Dendritic cell treated with granulocyte-macrophage colony-stimulating factor and Interleukin-4, amounts not matched to agents 40 ng/mL and 50 ng/mL, for 4 days (primary cell): ENCODE results near the gene ALOXE3.

Experiments used
- H3K27ac Mint-ChIP-seq: one replicate; pipeline ENCODE4 v1.8.0; 2022; ENCODE audit warnings: mild to moderate bottlenecking, mixed read lengths
- H3K27me3 Mint-ChIP-seq: one replicate; pipeline ENCODE4 v1.8.0; 2022; ENCODE audit warnings: mild to moderate bottlenecking, mixed read lengths
- H3K36me3 Mint-ChIP-seq: one replicate; pipeline ENCODE4 v1.8.0; 2022; ENCODE audit warnings: low read depth, mixed read lengths
- H3K4me1 Mint-ChIP-seq: one replicate; pipeline ENCODE4 v1.8.0; 2022; ENCODE audit warnings: low read depth, mixed read lengths
- H3K4me3 Mint-ChIP-seq: one replicate; pipeline ENCODE4 v1.8.0; 2022; ENCODE audit warnings: mild to moderate bottlenecking, moderate library complexity, mixed read lengths
- H3K9me3 Mint-ChIP-seq: one replicate; pipeline ENCODE4 v1.8.0; 2022; ENCODE audit warnings: mixed read lengths
- intact Hi-C: fragments of 100-400 bp; cut with micrococcal nuclease; formaldehyde crosslinking; loops from one replicate; pipeline ENCODE4 v1.15.0; 2022

The ALOXE3 gene

DNA sequence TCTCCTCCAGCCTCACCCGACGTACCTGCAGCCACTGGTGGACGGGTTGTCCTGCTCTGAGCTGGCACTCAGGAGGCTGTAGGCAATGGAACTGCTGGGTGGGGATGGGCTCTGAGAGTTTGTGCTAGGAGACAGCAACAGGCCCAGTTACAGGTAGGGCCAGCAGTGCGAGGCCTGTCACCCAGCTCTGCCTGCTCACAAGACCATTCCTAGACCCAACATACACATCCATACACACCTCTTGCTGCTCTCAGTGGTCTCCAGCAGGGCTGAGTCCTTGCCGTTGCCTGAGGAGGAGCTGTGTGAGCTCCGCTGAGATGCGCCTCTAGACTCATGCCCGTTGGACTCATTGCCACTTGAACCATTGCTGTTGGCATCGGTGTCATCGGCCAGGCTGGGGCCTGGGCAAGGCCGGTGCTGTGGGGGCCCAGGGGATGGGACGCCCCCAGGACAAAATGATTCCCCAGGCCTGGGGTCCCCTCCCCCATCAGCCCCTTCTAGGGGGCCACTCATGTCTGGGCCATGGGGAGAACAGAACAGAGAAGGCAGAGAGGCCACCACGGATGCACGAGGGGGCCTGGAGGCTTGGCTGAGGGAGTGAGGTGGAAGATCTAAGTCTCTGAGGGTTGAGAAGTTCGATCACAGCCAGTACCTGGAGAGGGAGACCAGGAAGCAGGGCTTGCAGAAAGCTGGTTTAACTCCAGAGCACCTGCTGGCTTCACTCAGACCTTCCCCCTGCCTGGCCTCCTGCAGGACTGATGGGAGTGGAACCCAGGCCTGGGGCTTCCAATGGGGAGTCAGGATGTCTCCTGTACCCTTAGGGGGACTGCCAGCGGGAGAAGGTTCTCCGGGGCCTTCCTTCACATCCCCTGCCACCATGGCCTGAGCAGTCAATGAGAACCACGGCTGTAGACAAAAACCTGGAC, 32.1 kb upstream of the ALOXE3 start:
- H3K9me3 Mint-ChIP-seq, result no peaks in the 10 kb centered on the region
- no peak overlapping the region for H3K27ac Mint-ChIP-seq
- no peaks in the 10 kb centered on the region for H3K27me3 Mint-ChIP-seq
- peak overlapping the region; percentile 84 for H3K4me3 Mint-ChIP-seq
- H3K4me1 Mint-ChIP-seq, result peaks cover 13% of the 10 kb centered on the region
- intact Hi-C loops, result loop anchor here (10.0 kb wide), 1 partner anchor 306 kb away; no protein-coding TSS in a partner anchor
- peaks cover 60% of the 10 kb centered on the region for H3K36me3 Mint-ChIP-seq

DNA sequence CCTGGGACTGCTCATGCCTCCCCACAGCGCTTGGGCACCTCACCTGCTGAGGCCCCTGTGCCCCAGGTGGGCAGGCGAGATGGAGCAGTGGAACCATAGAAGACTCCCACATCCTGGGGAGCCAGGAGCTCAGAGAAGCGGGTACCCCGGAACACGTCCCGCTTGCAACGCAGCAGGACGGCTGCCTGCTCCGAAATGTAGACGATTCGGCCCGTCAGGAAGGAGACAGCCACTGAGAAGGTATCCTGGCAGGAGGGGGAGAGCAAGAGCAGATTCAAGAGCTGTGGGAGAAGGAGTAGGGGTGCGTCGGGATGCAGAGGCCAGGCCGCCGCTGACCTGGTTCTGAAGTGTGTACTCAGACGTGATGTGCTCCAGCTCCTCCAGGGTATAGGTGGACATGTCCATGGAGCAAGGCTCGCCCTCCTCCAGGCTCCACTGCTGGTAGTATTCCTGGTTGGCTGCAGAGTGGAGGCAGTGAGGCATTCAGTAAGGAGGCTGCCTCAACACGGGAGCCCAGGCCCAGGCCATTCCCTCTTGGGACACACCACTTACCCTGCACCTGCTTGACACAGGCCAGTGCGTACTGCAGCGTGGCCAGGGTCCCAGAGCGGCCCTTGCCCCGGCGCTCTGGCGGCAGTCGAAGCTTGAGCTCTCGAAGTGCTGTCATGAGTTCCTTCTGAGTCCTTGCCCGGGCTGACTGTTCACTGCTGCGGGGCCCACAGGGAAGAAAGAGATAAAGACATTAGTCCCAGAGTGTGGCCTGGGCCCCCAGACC, 31.3 kb upstream of the ALOXE3 start:
- Mint-ChIP-seq H3K36me3 (peaks cover 68% of the 10 kb centered on the region), H3K4me3 (no peak overlapping the region)

DNA sequence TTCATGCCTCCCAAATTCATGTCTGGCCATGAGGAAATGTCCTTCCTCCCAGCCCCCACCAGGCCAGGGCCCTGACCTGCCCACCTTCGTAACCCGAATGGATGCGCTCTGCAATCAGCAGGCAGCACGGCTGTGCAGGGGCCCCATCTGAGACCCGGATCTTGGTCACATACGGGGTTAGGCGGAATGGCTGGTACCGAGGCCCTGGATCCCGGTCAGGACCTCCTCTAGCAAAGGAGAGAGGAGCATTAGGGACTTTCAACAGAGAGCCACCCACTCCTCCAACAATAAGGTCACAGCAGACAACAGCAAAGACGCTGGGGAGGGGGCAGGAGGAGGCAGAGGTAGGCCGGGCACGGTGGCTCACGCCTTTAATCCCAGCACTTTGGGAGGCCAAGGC, 30.2 kb upstream of the ALOXE3 start:
- Mint-ChIP-seq H3K4me1 (peaks cover 13% of the 10 kb centered on the region), H3K4me3 (no peak overlapping the region), H3K27ac (no peak overlapping the region), H3K9me3 (no peaks in the 10 kb centered on the region), H3K36me3 (peaks cover 79% of the 10 kb centered on the region), H3K27me3 (no peaks in the 10 kb centered on the region)
- intact Hi-C loops, result no loop called here

More for the DNA sequence above, 31.3 kb upstream of the ALOXE3 start:
- Mint-ChIP-seq H3K9me3 (no peaks in the 10 kb centered on the region), H3K27ac (no peak overlapping the region), H3K4me1 (peaks cover 13% of the 10 kb centered on the region), H3K27me3 (no peaks in the 10 kb centered on the region)
- intact Hi-C loops, result loop anchor here (10.0 kb wide), 1 partner anchor 305 kb away; no protein-coding TSS in a partner anchor

DNA sequence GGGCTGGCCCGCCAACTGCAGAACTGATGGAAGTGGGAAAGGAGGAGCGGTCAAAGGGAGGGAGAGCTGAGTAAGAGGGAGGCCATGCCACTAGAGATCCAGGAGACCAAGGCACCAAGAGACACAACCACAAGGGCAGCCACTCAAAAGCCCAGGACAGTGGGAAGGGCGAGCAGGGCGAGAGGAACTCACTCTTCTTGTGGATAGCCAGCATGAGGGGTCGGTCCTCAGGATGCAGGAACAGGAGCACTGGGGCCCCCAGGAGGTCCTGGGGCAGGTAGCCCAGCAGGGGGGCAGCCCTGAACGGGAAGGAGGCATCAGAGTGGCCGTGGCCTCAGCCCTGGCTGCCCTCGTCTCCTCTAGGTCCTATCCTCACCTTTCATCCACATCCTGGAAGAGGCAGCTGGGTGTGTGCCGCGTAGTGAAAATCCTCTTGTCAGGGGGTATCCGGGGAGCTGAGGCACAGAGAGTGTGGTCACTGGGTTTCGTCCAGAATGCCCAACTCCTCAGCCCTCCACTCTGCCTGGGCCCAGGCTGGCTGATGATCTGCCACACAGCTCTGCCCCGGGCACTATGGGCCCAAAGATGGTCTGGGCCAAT, 29.6 kb upstream of the ALOXE3 start:
- H3K4me3 Mint-ChIP-seq, result no peak overlapping the region
- intact Hi-C loops, result no loop called here
- H3K27ac Mint-ChIP-seq, result no peak overlapping the region

DNA sequence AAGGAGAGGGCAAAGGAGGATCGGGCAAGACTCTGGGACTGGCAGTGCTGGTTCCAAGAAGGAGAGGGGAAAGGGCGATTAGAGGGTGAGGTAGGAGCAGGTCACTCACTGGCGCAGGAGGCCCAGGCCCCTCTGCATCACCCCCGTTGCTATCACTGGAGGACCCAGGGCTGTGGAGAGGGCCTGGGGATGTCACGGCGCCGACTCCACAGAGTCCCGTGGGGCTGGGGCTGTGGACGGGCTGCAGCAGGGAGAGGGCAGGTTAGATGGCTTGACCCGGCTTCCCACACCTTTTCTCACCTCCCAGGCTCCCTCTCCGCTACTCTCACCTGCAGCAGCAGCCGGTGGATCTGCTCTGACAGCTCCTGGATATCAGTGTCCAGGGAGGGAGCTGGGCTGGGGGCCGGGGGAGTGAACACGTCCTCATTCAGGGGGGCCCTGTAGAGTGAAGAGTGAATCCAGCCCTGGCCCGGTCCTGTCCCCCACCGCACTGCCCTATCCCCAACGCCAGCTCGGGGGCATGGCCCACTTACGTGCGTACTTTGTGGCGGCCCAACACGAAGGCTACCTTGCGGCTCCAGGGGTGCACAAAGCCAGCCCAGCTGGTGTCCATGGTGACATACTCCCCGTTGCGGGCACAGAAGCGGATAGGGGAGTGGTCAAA, 29.0 kb upstream of the ALOXE3 start:
- Mint-ChIP-seq H3K27me3 (no peaks in the 10 kb centered on the region), H3K27ac (no peak overlapping the region), H3K9me3 (no peaks in the 10 kb centered on the region), H3K4me3 (no peak overlapping the region), H3K36me3 (peaks cover 92% of the 10 kb centered on the region), H3K4me1 (peaks cover 13% of the 10 kb centered on the region)
- intact Hi-C loops, result no loop called here

More for the DNA sequence above, 29.6 kb upstream of the ALOXE3 start:
- no peaks in the 10 kb centered on the region for H3K27me3 Mint-ChIP-seq
- peaks cover 13% of the 10 kb centered on the region for H3K4me1 Mint-ChIP-seq
- H3K9me3 Mint-ChIP-seq, result no peaks in the 10 kb centered on the region
- peaks cover 85% of the 10 kb centered on the region for H3K36me3 Mint-ChIP-seq

DNA sequence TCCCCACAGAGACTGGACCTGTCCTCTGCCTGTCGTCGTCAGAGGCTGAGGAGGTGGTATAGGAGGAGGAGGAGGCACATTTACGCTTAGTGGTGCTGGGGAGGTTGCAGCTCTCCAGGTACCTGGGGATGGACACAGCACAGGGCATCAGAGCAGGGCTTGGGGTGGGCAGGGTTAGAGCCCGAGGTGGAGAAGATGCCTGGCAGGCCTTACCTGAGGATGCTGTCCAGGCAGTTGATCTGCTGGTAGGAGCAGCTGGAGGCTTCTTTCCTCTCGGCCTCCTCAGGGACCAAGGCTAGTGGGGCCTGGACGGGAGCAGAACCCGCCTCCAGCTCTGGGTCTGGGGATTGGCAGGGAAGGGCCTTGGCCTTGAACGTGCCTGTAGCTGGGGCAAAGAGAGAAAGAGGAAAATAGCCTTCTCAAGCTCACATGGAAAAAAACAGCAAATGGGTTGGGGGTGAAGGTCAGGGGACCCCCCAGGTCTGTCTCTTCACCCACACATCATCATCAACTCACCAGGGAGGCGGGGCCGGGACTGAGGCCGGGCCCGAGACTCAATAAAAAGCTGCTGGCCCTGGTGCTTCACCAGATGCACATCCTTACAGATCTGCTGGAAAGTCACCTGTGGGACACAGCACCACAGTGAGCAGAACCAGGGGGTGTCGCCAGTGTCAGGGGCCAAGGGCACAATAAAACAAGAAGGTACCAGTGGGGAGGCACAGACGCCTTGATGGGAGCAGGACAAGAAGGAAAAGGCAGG, 28.2 kb upstream of the ALOXE3 start:
- Mint-ChIP-seq H3K36me3 (peaks cover 93% of the 10 kb centered on the region), H3K27ac (no peak overlapping the region), H3K4me3 (no peak overlapping the region), H3K27me3 (no peaks in the 10 kb centered on the region), H3K4me1 (peaks cover 13% of the 10 kb centered on the region), H3K9me3 (no peaks in the 10 kb centered on the region)
- intact Hi-C loops, result no loop called here

DNA sequence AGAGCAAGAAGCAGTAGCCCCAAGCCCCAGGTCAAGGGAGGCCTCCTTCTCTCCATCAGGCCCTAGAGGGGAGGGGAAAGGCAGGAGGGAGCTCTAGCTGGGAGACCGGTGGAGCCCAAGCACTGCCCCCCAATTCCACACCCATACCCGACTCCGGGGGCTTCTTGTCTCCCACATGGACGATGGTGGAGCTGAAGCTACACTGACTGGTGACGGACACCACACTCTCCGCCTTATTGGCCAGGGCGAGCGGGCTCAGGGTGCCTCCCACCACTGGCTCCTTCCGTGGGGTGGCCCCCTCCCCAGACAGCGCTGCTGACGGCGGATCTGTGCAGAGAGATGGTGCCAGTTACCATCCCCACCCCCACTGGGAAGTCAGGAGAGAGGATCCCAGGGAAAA, 27.5 kb upstream of the ALOXE3 start:
- intact Hi-C loops, result no loop called here
- H3K27ac Mint-ChIP-seq, result no peak overlapping the region
- no peaks in the 10 kb centered on the region for H3K27me3 Mint-ChIP-seq
- H3K4me3 Mint-ChIP-seq, result no peak overlapping the region
- peaks cover 12% of the 10 kb centered on the region for H3K4me1 Mint-ChIP-seq
- no peaks in the 10 kb centered on the region for H3K9me3 Mint-ChIP-seq
- H3K36me3 Mint-ChIP-seq, result peaks cover 98% of the 10 kb centered on the region

DNA sequence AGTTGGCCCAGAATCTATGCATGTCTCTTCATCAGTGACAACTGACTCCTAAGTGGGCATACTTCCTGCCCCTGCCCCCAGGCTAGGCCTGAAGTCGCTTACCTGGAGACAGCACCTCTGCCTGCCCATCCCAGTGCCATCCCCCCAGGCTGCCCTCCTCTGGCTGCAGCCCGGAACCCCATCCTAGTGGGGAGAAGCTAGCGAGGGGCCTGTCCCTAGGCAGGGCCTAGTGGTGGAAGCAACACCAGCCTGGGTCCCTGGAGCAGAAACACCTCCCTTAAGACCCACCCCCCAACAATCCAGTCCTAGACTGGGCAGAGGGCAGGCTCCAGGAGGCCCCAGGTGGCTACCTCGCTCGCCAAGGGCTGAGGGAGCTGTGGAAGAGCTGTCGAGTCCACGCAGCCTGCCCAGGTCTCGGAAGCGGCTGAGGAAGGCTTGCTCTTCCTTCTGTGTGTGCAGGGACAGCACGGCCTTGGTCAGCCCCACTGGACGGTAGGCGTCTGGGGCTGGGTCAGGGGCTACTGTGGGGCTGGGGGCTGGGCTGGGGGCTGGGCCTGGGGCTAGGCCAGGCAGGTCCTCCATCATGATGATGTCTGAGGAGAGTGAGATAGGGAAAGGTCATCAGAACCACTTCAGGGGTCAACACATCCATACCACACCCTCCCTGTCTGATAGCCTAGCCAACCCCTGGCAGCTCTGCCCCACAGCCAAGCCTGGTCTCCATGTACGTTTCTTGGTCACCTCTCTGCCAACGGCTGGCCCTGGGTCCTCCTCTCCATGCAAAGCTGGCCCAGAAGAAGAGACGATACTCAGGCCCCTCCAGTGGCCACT, 26.3 kb upstream of the ALOXE3 start:
- H3K27ac Mint-ChIP-seq, result no peak overlapping the region
- H3K36me3 Mint-ChIP-seq, result peaks cover 100% of the 10 kb centered on the region
- H3K27me3 Mint-ChIP-seq, result no peaks in the 10 kb centered on the region
- H3K4me3 Mint-ChIP-seq, result no peak overlapping the region
- intact Hi-C loops, result no loop called here
- no peaks in the 10 kb centered on the region for H3K9me3 Mint-ChIP-seq
- H3K4me1 Mint-ChIP-seq, result peaks cover under 1% of the 10 kb centered on the region

DNA sequence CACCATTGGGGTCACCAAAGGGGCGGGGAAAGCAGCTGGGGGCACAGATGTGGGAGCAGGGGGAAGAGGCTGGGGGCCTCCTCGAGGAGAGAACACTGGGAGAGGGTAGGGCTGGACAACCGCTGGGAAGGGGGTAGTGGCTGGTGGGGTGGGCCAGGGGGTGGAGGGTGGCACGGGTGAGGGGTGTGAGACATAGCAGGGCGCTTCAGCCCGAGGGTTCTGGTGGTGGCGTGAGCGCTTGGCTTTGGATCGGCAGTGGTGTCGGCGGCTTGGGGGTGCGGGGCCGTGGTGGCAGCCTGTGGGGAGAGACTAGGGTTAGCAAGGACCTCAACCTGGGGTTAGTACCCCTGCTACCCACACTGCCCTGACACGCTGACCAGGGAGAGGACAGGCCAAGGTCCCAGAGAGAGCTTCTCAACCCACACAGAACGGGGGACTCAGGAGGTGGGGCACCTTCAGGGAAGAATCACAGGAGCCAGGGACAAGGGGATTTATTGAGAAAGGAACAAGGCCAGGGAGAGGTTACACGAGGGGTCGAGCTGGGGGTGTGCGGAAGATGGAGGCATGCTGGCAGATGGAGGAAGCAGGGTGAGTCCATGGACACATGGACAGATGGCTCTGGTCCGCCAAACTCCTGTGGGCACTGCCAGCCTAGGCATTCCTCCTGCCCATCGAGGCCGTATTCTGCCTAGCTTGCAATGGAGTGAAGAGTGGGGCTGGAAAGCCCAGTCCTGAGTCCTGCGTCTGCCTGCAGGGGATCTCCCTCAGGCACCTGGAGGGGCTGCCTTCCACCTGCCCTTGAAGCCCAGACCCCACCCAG, 25.5 kb upstream of the ALOXE3 start:
- H3K9me3 Mint-ChIP-seq, result no peaks in the 10 kb centered on the region
- H3K4me1 Mint-ChIP-seq, result no peaks in the 10 kb centered on the region
- H3K36me3 Mint-ChIP-seq, result peaks cover 92% of the 10 kb centered on the region
- H3K4me3 Mint-ChIP-seq, result no peak overlapping the region
- H3K27me3 Mint-ChIP-seq, result no peaks in the 10 kb centered on the region
- intact Hi-C loops, result no loop called here
- H3K27ac Mint-ChIP-seq, result no peak overlapping the region

DNA sequence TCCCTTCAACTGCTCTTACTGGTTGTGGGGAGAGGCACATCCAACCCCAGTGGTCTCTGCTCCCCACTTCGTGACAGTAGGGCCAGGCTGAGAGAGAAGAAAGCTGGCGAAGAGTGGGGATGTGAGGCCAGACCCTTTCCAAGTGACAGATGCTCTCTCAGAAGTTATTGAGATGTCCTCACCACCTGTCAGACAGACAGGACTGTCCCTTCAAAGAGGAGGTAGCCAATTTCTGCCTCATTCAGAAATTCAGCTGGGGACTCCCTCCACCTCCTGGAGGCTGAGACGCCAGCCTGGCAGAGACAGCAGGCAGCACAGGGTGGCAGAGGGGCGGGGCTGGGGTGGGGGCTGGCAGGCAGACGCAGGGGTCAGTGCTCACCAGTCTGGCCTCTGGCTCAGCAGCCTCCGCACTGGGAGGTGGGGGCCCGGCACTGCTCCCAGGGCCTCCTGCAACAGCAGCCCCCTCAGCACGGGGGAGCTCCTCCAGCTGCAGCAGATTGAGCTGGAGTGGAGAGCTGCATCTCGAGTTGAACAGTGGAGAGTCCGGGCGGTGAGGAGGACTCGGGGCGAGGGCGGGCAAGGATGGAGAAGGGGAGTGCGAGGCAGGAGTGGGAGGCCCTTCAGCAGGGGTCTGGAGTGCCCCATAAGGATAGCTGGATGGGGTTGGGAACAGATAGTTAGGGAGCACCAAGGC, 24.7 kb upstream of the ALOXE3 start:
- peaks cover 84% of the 10 kb centered on the region for H3K36me3 Mint-ChIP-seq
- H3K4me1 Mint-ChIP-seq, result no peaks in the 10 kb centered on the region
- no peaks in the 10 kb centered on the region for H3K27me3 Mint-ChIP-seq
- no peaks in the 10 kb centered on the region for H3K9me3 Mint-ChIP-seq
- H3K4me3 Mint-ChIP-seq, result no peak overlapping the region
- no peak overlapping the region for H3K27ac Mint-ChIP-seq
- intact Hi-C loops, result no loop called here

DNA sequence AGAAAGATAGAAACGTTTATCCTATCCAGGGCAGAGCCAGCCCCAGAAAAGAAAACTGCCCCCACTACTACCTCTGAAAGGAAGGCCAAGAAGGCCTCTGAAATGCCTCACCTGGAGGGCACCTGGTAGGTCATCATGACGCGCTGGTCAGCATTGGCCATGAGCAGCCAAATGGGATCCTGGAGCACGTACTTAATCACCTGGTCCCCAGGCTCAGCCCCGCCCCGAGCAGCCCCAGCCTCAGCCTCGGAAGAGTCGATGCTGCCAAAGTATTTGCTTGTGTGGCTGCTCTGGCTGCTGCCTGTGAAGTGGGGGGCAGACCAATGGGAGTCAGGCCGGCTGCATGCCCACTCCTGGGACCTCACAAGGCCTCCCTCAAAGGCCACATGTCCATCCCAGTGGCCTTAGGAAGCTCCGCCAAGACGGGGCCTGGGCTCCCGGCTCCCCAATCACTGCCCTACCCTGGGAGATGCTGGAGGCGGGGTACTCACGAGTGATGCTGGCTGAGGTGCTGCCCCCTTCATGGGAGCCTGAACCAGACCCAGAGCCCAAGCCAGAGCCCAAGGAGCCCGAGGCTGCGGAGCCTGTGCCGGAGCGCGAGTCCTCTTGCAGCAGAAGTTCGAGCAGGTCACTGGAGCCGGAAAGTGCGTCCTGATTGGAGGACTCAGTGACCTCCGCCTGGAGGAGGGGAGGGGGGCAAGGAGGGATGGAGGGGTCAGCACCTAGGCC, 24.0 kb upstream of the ALOXE3 start:
- intact Hi-C loops, result no loop called here
- no peak overlapping the region for H3K4me3 Mint-ChIP-seq
- peaks cover 77% of the 10 kb centered on the region for H3K36me3 Mint-ChIP-seq
- H3K4me1 Mint-ChIP-seq, result no peaks in the 10 kb centered on the region
- no peak overlapping the region for H3K27ac Mint-ChIP-seq
- no peaks in the 10 kb centered on the region for H3K9me3 Mint-ChIP-seq
- no peaks in the 10 kb centered on the region for H3K27me3 Mint-ChIP-seq
